ENCODE results near the gene ABCA4.

The ABCA4 gene

GRCh38 chr1:94071976-94072375, 49.0 kb downstream of the ABCA4 start:
- no peak for TF ChIP-seq CTCF (IDR thresholded peaks at IDR 0.05; ENCODE audit: unreplicated experiment in 3 of 3)
- Mint-ChIP-seq H3K27ac (peak overlapping the region; percentile 17 to 75 (median 55)), H3K9me3 (no peaks in the 10 kb centered on the region), H3K4me1 (peaks cover 57% of the 10 kb centered on the region), H3K36me3 (ENCODE audit: low read depth) (no peaks in the 10 kb centered on the region), H3K27me3 (ENCODE audit: low read depth) (no peaks in the 10 kb centered on the region), H3K4me3 (no peak overlapping the region)

- no peak for TF ChIP-seq CTCF (IDR thresholded peaks at IDR 0.05; ENCODE audit: unreplicated experiment in 3 of 3)
Measured at GRCh38 chr1:94071391-94071790, 49.6 kb downstream of the ABCA4 start.

GRCh38 chr1:94070865-94071264, 50.1 kb downstream of the ABCA4 start:
- TF ChIP-seq CTCF (IDR thresholded peaks at IDR 0.05; ENCODE audit: unreplicated experiment in 3 of 3): no peak
- H3K9me3 Mint-ChIP-seq: no peaks in the 10 kb centered on the region
- H3K36me3 Mint-ChIP-seq (ENCODE audit: low read depth): no peaks in the 10 kb centered on the region
- peaks cover 57% of the 10 kb centered on the region for H3K4me1 Mint-ChIP-seq
- peak overlapping the region; percentile 86 to 91 (median 91) for H3K27ac Mint-ChIP-seq
- H3K4me3 Mint-ChIP-seq: peak overlapping the region in 1 of 3 experiments; percentile 16
- H3K27me3 Mint-ChIP-seq (ENCODE audit: low read depth): no peaks in the 10 kb centered on the region

More at GRCh38 chr1:94071391-94071790, 49.6 kb downstream of the ABCA4 start:
- Mint-ChIP-seq H3K27me3 (ENCODE audit: low read depth) (no peaks in the 10 kb centered on the region), H3K4me3 (no peak overlapping the region), H3K27ac (peak overlapping the region; percentile 17 to 75 (median 55)), H3K4me1 (peaks cover 57% of the 10 kb centered on the region), H3K36me3 (ENCODE audit: low read depth) (no peaks in the 10 kb centered on the region), H3K9me3 (no peaks in the 10 kb centered on the region)

GRCh38 chr1:94069919-94070285, 51.0 kb downstream of the ABCA4 start:
- peak overlapping the region; percentile 86 to 91 (median 91) for H3K27ac Mint-ChIP-seq
- H3K36me3 Mint-ChIP-seq (ENCODE audit: low read depth): no peaks in the 10 kb centered on the region
- H3K4me3 Mint-ChIP-seq: no peak overlapping the region
- H3K4me1 Mint-ChIP-seq: peaks cover 57% of the 10 kb centered on the region
- no peak for TF ChIP-seq CTCF (IDR thresholded peaks at IDR 0.05; ENCODE audit: unreplicated experiment in 3 of 3)
- H3K9me3 Mint-ChIP-seq: no peaks in the 10 kb centered on the region
- no peaks in the 10 kb centered on the region for H3K27me3 Mint-ChIP-seq (ENCODE audit: low read depth)

GRCh38 chr1:94068999-94069918, 51.7 kb downstream of the ABCA4 start:
- Mint-ChIP-seq H3K36me3 (ENCODE audit: low read depth) (no peaks in the 10 kb centered on the region), H3K4me3 (peak overlapping the region in 2 of 3 experiments; percentile 5 to 11), H3K27me3 (ENCODE audit: low read depth) (no peaks in the 10 kb centered on the region), H3K27ac (peak overlapping the region; percentile 86 to 91 (median 91)), H3K4me1 (peaks cover 59% of the 10 kb centered on the region), H3K9me3 (no peaks in the 10 kb centered on the region)
- TF ChIP-seq CTCF (IDR thresholded peaks at IDR 0.05; ENCODE audit: unreplicated experiment in 3 of 3): peak in 1 of 3 experiments; percentile 13
